Urothelium cell line (cell line): Measurements from ENCODE around the gene WASF3.

Experiments used
- DNase-seq: peaks from one replicate; pipeline ENCODE4 v3.0.0; 2011; ENCODE audit warnings: low spot score, mixed read lengths
- FAIRE-seq: peaks from 2 replicates; lab custom pipeline; 2011; peaks lifted over from hg19 to GRCh38; lab: Jason Lieb, UNC

Gene WASF3

DNA sequence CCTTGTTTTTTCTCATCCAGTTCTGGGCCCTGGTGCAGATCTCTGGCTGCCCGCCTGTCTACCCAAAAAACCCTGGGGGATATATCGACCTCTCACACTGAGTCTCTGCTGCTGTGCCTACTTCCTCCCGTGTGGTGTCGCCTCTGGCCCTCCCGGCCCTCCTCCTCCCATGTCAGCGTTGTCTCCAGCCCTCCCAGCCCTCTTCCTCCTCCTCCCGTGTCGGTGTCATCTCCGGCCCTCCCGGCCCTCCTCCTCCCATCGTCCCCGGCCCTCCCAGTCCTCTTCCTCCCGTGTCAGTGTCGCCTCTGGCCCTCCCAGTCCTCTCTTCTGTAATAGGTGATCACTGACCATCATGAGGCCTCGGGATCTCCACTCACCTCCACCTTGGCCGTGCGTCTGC is 121.3 kb downstream of the WASF3 start:
- FAIRE-seq, result no peak
- no peak for DNase-seq

DNA sequence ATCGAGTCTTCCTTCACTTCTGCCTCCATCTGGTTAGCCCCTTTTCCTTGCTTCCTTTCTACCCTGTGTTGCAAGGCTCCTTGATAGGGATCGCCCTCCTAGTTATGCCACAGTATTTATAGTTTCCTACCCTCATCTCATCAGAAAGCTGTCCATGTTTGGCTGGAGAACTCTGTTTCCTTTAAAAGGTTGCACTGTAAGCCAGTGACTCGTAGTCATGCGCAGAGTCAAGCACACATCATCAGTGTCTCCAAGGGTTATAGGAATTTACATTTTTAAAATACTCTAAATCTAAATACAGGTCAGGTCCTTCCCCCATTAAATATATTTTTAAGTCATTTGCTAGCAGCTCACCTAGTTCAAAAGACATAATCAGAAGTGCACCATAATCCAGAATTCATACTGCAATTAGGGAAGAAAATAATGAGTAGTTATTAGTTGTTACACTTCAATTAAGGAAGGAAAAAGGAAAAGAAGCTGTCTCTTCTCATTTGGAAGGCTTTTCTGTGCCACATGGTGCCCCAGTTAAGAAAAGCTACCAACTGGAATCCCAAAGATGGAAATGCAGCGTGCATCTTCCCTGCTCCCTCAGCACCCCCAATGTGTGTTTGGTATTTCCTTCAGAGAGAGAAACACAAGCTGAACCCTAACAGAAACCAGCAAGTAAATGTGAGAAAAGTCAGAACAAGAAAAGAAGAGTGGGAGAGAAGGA is 122.1 kb downstream of the WASF3 start:
- DNase-seq, result no peak

GRCh38 chr13:26680123-26680450 is 122.6 kb downstream of the WASF3 start:
- no peak for DNase-seq

More for the DNA sequence above, 122.1 kb downstream of the WASF3 start:
- FAIRE-seq, result no peak

DNA sequence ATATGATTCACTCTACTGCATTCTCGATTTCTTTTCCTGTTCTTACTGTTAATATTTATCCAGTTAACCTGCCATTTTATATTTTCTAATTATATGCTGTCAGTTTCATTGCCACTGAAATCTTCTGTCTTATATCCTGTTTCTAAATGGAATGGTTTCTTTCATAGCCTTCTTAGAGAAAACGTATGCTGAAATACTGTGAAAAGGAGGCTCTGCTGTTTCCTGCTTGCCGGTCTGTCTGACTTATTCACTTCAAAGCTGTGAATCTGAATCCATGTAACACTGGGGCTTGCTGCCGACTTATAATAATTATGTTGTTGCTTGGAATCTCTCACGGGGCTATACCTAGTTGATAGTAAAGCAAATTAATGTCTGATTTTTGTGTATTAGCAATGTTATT is 123.1 kb downstream of the WASF3 start:
- FAIRE-seq (no peak), DNase-seq (no peak)

More at GRCh38 chr13:26680123-26680450, 122.6 kb downstream of the WASF3 start:
- FAIRE-seq, result no peak

- no peak for DNase-seq
- FAIRE-seq, result no peak
Observed at GRCh38 chr13:26681036-26681435, 123.6 kb downstream of the WASF3 start.

GRCh38 chr13:26682606-26683005 is 125.1 kb downstream of the WASF3 start:
- DNase-seq (no peak), FAIRE-seq (no peak)

DNA sequence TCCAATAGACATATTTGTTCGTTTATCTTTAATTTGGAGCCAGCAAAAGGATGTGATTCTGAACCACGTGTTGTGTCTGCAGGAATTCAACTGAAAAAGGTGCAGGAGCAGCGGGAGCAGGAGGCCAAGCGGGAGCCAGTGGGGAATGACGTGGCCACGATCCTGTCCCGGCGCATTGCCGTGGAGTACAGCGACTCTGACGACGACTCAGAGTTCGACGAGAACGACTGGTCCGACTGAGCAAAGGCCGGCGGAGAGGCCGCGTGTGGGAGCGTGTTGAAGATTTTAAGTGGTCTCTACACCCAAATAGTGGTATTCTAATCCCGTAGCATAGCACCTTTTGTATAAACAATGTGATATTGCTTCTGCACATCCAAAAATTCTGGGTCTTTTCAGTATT is 128.1 kb downstream of the WASF3 start:
- FAIRE-seq, result no peak
- DNase-seq, result no peak

- FAIRE-seq, result no peak
- no peak for DNase-seq
Observed at GRCh38 chr13:26686285-26686684, 128.8 kb downstream of the WASF3 start.

- DNase-seq (no peak), FAIRE-seq (no peak)
Observed at GRCh38 chr13:26688286-26688685, 130.8 kb downstream of the WASF3 start.

- DNase-seq (no peak), FAIRE-seq (no peak)
Observed at GRCh38 chr13:26688980-26689379, 131.5 kb downstream of the WASF3 start.

- FAIRE-seq (no peak), DNase-seq (no peak)
Observed at GRCh38 chr13:26693749-26694463, 136.4 kb downstream of the WASF3 start.

- no peak for FAIRE-seq
Observed at GRCh38 chr13:26694609-26695359, 137.3 kb downstream of the WASF3 start.

DNA sequence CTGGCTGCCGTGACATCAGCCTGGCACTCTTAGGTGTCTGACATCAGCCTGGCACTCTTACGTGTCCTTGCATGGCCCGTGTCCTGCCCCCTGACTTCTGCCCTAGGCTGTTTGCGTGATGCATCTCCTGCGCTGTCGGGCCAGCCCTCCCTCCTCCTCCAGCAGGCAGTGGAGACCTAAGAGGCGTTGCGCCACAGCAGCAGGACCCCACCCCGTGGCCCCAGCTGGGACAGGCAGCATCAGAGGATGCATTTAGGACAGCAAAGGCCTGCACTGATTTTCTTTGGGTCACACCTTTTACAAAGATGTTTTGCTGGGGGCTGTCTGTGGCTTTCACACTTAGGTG is 137.8 kb downstream of the WASF3 start:
- DNase-seq (no peak), FAIRE-seq (no peak)

More at GRCh38 chr13:26694609-26695359, 137.3 kb downstream of the WASF3 start:
- no peak for DNase-seq

GRCh38 chr13:26695891-26696311 is 138.4 kb downstream of the WASF3 start:
- FAIRE-seq, result no peak

GRCh38 chr13:26697069-26697955 is 139.8 kb downstream of the WASF3 start:
- no peak for DNase-seq
- FAIRE-seq, result no peak

More at GRCh38 chr13:26695891-26696311, 138.4 kb downstream of the WASF3 start:
- DNase-seq, result no peak

DNA sequence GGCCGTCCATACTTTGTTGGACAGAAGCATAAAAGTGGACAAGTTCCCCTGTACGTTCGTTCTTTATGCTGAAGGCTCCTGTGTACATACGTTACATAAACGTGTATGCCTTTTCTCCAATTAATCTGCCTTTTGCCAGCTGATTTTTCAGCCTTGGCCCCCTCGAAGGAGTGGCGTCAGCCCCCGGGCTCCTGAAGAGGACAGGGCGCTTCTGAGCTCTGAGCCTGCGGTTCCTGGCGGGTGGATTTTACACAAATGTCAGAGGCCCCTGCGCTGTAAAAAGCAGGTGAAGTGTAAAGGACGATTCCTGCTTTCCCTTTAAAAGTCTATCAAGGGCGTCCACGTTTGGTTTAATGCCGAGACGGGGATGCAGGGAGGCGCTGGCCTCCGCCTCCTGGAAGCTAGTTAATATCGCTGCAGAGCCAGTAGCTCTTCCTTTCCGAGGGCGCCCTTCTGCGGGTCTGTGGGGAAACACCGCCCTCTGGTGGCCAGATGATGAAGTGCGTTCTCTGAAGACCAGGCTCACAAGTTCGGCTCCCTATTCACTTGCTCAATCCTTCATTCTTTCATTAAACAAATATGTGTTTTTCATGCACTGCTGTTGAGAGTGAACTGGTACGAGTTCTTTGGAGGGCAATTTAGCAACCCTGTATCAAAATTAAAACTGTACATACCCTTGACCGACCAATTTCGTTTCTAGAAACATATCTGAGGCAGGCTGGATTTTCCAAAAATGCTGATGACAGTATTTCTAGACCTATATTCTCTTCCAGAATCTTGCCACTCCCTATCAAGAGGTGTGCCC is 141.1 kb downstream of the WASF3 start:
- DNase-seq, result peak; percentile 74
- FAIRE-seq, result no peak

GRCh38 chr13:26699197-26699490 is 141.7 kb downstream of the WASF3 start:
- no peak for FAIRE-seq
- no peak for DNase-seq

DNA sequence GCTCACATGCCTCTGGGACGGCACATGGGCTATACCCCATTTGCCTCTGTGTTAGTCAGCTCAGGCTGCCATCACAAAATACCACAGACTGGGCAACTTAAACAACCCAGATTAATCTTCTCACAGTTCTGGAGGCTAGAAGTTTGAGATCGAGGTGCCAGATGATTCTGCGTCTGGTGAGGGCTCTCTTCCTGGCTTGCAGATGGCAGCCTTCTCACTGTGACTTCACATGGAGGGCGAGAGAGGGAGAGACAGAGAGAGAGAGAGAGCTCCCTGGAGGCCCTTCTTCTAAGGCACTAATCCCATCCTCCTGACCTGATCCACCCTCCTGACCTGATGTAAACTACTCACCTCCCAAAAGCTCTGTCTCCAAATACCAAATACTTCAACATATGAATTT is 148.1 kb downstream of the WASF3 start:
- DNase-seq (no peak), FAIRE-seq (no peak)

- DNase-seq, result no peak
- no peak for FAIRE-seq
Observed at GRCh38 chr13:26706381-26706780, 148.9 kb downstream of the WASF3 start.
